HepG2 (cell line): ENCODE measurements around the gene CES3. TPM values are rescaled to one million over a fixed set of nuclear protein-coding genes. Genes with fewer than 3 reads are reported as not detected.
A peak's percentile ranks its signal among the peaks of the same experiment; 100 is the strongest.

Experiments used
- CENPT ChIP-seq: sonication (generic); formaldehyde crosslinking; IDR thresholded peaks from 2 replicates; pipeline ENCODE4 v1.8.0; 2022; ENCODE audit warnings: low read depth, mild to moderate bottlenecking, moderate library complexity, missing genetic modification reagents
- DPF2 ChIP-seq: sonication (generic); formaldehyde crosslinking; IDR thresholded peaks from 2 replicates; pipeline ENCODE4 v1.4.0; 2020; ENCODE audit warnings: mild to moderate bottlenecking, low read depth, missing genetic modification reagents, borderline replicate concordance
- GABPB1 ChIP-seq: IDR thresholded peaks from 2 replicates; pipeline ENCODE4 v1.6.1; 2016; ENCODE audit warnings: mild to moderate bottlenecking, missing genetic modification reagents, moderate library complexity, missing compliant biosample characterization
- MAFF ChIP-seq: IDR thresholded peaks from 2 replicates; pipeline ENCODE4 v1.6.1; 2011; ENCODE audit warnings: low read depth, low read length, improper control_type of control experiment
- NFKBIZ ChIP-seq: IDR thresholded peaks from 2 replicates; pipeline ENCODE4 v1.6.1; 2018; ENCODE audit warnings: missing genetic modification reagents, missing compliant biosample characterization
- NFRKB ChIP-seq: fragments of 450-650 bp; IDR thresholded peaks from 2 replicates; pipeline ENCODE4 v1.6.1; 2017
- RFX3 ChIP-seq: IDR thresholded peaks from 2 replicates; pipeline ENCODE4 v1.6.1; 2016; ENCODE audit warnings: missing biosample characterization, missing genetic modification reagents
- SP2 ChIP-seq: sonication (generic); formaldehyde crosslinking; IDR thresholded peaks from 2 replicates; pipeline ENCODE4 v1.5.1; 2020; ENCODE audit warnings: mild to moderate bottlenecking, missing genetic modification reagents
- TCF7L2 ChIP-seq: IDR thresholded peaks from 2 replicates; pipeline ENCODE4 v1.6.1; 2011; ENCODE audit warnings: mild to moderate bottlenecking, low read depth, low read length, moderate library complexity
- TOE1 ChIP-seq: sonication (generic); formaldehyde crosslinking; IDR thresholded peaks from 2 replicates; pipeline ENCODE4 v1.4.0; 2020; ENCODE audit warnings: mild to moderate bottlenecking, missing genetic modification reagents
- TOPORS ChIP-seq: sonication (generic); formaldehyde crosslinking; IDR thresholded peaks from 2 replicates; pipeline ENCODE4 v1.8.0; 2023; ENCODE audit warnings: mild to moderate bottlenecking, missing genetic modification reagents
- ZBTB4 ChIP-seq: sonication (generic); formaldehyde crosslinking; IDR thresholded peaks from 2 replicates; pipeline ENCODE4 v1.4.0; 2020; ENCODE audit warnings: missing genetic modification reagents, mild to moderate bottlenecking, borderline replicate concordance
- ZBTB8A ChIP-seq: sonication (generic); formaldehyde crosslinking; IDR thresholded peaks from 2 replicates; pipeline ENCODE4 v1.4.0; 2020; ENCODE audit warnings: mild to moderate bottlenecking, low read depth, missing genetic modification reagents, borderline replicate concordance
- ZMYM4 ChIP-seq: sonication (generic); formaldehyde crosslinking; IDR thresholded peaks from 2 replicates; pipeline ENCODE4 v1.8.1; 2023; ENCODE audit warnings: mild to moderate bottlenecking, missing genetic modification reagents
- ZNF292 ChIP-seq: sonication (generic); formaldehyde crosslinking; IDR thresholded peaks from 2 replicates; pipeline ENCODE4 v1.8.1; 2022; ENCODE audit warnings: mild to moderate bottlenecking, low read depth, missing genetic modification reagents, borderline replicate concordance
- ZNF329 ChIP-seq: sonication (generic); formaldehyde crosslinking; IDR thresholded peaks from 2 replicates; pipeline ENCODE4 v1.9.0; 2021; ENCODE audit warnings: low read depth, mild to moderate bottlenecking, missing genetic modification reagents
- ZNF333 ChIP-seq: sonication (generic); formaldehyde crosslinking; IDR thresholded peaks from 2 replicates; pipeline ENCODE4 v1.4.0; 2020; ENCODE audit warnings: mild to moderate bottlenecking, missing genetic modification reagents, borderline replicate concordance
- ZNF335 ChIP-seq: sonication (generic); formaldehyde crosslinking; IDR thresholded peaks from 2 replicates; pipeline ENCODE4 v1.4.0; 2020; ENCODE audit warnings: missing genetic modification reagents
- ZNF451 ChIP-seq: sonication (generic); formaldehyde crosslinking; IDR thresholded peaks from 2 replicates; pipeline ENCODE4 v1.5.0; 2020; ENCODE audit warnings: mild to moderate bottlenecking, missing genetic modification reagents
- ZNF496 ChIP-seq: sonication (generic); formaldehyde crosslinking; IDR thresholded peaks from 2 replicates; pipeline ENCODE4 v1.8.1; 2023; ENCODE audit warnings: mild to moderate bottlenecking, moderate library complexity, missing genetic modification reagents; ENCODE audit not compliant: insufficient replicate concordance
- ZNF703 ChIP-seq: sonication (generic); formaldehyde crosslinking; IDR thresholded peaks from 2 replicates; pipeline ENCODE4 v1.5.1; 2020; ENCODE audit warnings: missing genetic modification reagents, mild to moderate bottlenecking, moderate library complexity, borderline replicate concordance
- polyA plus RNA-seq, 8 experiments: library from polyadenylated mRNA; depleted of rRNA in 3 of 8; stranded (reverse) in 7 of 8; unstranded in 1 of 8; fragments of >200 nt; fragmentation: Illumina TruSeq in 4 of 8; extraction: Trizol in 4 of 8; gene quantifications; 2 replicates each; pipeline versions ENCODE4 v1.2.1 to v1.2.3, GENCODE V29; 2011 to 2016; ENCODE audit warnings: low read depth in 4 of 8, missing spikeins in 1 of 8, mixed read lengths in 1 of 8; ENCODE audit not compliant: insufficient read depth in 1 of 8
- total RNA-seq, 5 experiments: library from RNA; depleted of rRNA; stranded (reverse); fragments of >200 nt; fragmentation: Illumina TruSeq; extraction: Trizol; gene quantifications; 2 replicates each; pipeline ENCODE4 v1.2.3, GENCODE V29; 2016; ENCODE audit warnings: low read depth in 1 of 5
- TF ChIP-seq, protein P1 (sequence below): sonication (generic); formaldehyde crosslinking; IDR thresholded peaks from 2 replicates; pipeline ENCODE4 v1.5.0; 2020; ENCODE audit warnings: missing genetic modification reagents

The CES3 gene
- total and polyA plus RNA-seq, 2 of the 13 experiments (the other 11 are each of a cell fraction or from before 2014, with no cell fraction given): 6.6 to 17.4 TPM

DNA sequence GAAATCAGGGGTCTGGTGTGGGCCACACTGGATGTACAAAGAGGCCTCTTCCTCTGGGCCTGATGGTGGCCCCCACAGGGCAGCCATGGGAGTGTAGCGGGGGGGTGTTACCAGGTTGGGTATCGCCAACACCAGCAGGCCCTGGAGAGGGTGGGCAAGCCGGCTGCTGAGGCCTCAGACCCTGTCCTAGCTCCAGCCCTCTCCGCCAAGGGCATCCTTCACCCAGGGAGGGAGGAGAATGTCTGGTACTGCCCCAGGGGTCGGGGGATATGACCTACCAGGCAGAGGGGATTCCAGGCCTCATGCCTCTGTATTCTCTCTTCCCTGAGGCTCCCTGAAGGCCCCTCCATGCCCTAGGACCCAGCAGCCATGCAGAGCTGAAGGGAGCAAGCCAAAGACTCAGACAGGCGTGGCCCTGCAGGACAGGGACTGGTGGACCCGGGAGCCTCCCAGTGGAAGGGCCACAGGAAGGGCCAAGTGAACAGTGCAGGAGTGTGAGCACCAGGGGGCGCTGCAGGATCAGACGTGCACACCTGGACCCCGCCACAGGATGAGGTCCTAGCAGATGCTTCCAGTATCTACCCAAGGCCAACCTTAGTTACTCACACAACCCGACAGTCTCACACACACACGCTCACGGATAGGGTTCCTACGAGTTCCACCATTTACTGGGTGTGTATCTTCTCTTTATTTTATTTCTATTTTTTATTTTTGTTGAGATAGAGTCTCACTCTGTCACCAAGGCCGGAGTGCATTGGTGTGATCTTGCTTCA lies 16.5 kb downstream of the CES3 start (continued):
- TF ChIP-seq ZNF292: peak; percentile 60; the same call in 1 of the 2 replicates
- peak; percentile 72 for TF ChIP-seq GABPB1
- TF ChIP-seq ZNF451 (CRISPR knock-in tag): no peak
- TF ChIP-seq, protein P1, sequence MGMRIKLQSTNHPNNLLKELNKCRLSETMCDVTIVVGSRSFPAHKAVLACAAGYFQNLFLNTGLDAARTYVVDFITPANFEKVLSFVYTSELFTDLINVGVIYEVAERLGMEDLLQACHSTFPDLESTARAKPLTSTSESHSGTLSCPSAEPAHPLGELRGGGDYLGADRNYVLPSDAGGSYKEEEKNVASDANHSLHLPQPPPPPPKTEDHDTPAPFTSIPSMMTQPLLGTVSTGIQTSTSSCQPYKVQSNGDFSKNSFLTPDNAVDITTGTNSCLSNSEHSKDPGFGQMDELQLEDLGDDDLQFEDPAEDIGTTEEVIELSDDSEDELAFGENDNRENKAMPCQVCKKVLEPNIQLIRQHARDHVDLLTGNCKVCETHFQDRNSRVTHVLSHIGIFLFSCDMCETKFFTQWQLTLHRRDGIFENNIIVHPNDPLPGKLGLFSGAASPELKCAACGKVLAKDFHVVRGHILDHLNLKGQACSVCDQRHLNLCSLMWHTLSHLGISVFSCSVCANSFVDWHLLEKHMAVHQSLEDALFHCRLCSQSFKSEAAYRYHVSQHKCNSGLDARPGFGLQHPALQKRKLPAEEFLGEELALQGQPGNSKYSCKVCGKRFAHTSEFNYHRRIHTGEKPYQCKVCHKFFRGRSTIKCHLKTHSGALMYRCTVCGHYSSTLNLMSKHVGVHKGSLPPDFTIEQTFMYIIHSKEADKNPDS (CRISPR knock-in tag): no peak; the same call in 1 of the 2 replicates
- TF ChIP-seq ZNF703: no peak
- TF ChIP-seq TOPORS (CRISPR knock-in tag): no peak
- no peak for TF ChIP-seq CENPT (CRISPR knock-in tag)
- 0 out of 2 replicates have a peak, but pooled peaks have one; percentile 36 for TF ChIP-seq ZNF329 (CRISPR knock-in tag)
- TF ChIP-seq RFX3: no peak
- TF ChIP-seq NFKBIZ (CRISPR knock-in tag): peak; percentile 65; the same call in 1 of the 2 replicates
- peak; percentile 56; the same call in 1 of the 2 replicates for TF ChIP-seq ZNF335
- TF ChIP-seq ZNF496 (CRISPR knock-in tag): no peak
- no peak for TF ChIP-seq DPF2 (CRISPR knock-in tag)
- peak; percentile 57; the same call in 1 of the 2 replicates for TF ChIP-seq ZMYM4 (CRISPR knock-in tag)
- no peak for TF ChIP-seq ZBTB8A (CRISPR knock-in tag)
- no peak for TF ChIP-seq ZNF333 (CRISPR knock-in tag)
- no peak for TF ChIP-seq MAFF
- TF ChIP-seq SP2 (CRISPR knock-in tag): no peak
- no peak for TF ChIP-seq TCF7L2
- TF ChIP-seq NFRKB: no peak
- no peak for TF ChIP-seq ZBTB4 (CRISPR knock-in tag)
- no peak for TF ChIP-seq TOE1 (CRISPR knock-in tag)
